GM13976 (cell line): Measurements from ENCODE around the gene COX11.

Experiments
- DNase-seq: peaks from one replicate; pipeline ENCODE4 v3.0.0; 2012; ENCODE audit warnings: low spot score
- CTCF ChIP-seq: IDR thresholded peaks from 2 replicates; pipeline ENCODE4 v1.5.1; 2012; ENCODE audit warnings: borderline replicate concordance, mild to moderate bottlenecking; ENCODE audit not compliant: insufficient read depth; ENCODE audit errors: extremely low read depth, missing control alignments, control extremely low read depth
- in situ Hi-C: fragments of 300-500 bp; cut with MboI; formaldehyde crosslinking; loops from one replicate; pipeline ENCODE4 v1.12.0; 2022; ENCODE audit warnings: low sequenced_read_pairs, mixed read lengths, inconsistent platforms; ENCODE audit not compliant: unreplicated experiment

The COX11 gene

DNA sequence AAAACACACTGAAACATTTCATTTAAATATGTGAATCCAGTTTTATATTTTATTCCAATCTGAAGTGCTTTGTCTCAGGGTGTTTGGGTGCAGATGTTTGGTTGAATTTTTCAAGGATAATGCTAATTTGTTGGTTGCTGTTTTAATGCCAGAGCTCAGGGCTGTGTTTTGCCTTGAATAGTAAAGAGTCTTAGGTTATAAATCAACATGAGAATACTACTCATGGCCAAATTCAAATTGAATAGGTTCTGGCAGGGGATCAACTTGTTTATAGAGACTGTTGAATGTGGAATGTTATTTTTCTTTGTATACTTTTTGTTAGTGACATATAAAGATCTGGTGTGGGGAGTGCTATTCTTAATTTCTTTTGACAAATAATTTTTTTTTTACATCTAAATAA lies 49.0 kb downstream of the COX11 start:
- TF ChIP-seq CTCF, result no peak
- no peak for DNase-seq
- in situ Hi-C loops, result no loop called here

- in situ Hi-C loops, result no loop called here
- no peak for DNase-seq
- TF ChIP-seq CTCF, result no peak
Observed at GRCh38 chr17:54916721-54917120, 51.7 kb downstream of the COX11 start.
